ENCODE data around the gene ABCC1.
"Not testable (repeated sequence)": the region's sequence is repeated elsewhere in the genome, so short reads cannot be mapped to it uniquely, and the experiment has no call there.

The ABCC1 gene

GRCh38 chr16:16159662-16160061 is 210.2 kb downstream of the ABCC1 start:
- no peak for DNase-seq (ENCODE audit: low read depth in 2 of 2)

- DNase-seq (ENCODE audit: low read depth in 2 of 2) = no peak
These were observed 211.9 kb downstream of the ABCC1 start for GRCh38 chr16:16161319-16161718.

GRCh38 chr16:16161840-16162239 is 212.4 kb downstream of the ABCC1 start:
- not testable (repeated sequence) for DNase-seq (ENCODE audit: low read depth in 2 of 2)

GRCh38 chr16:16162591-16162990 is 213.2 kb downstream of the ABCC1 start:
- DNase-seq (ENCODE audit: low read depth in 2 of 2) = no peak

GRCh38 chr16:16163109-16163508 is 213.7 kb downstream of the ABCC1 start:
- DNase-seq (ENCODE audit: low read depth in 2 of 2) = no peak

- DNase-seq (ENCODE audit: low read depth in 2 of 2) = no peak
These were observed 214.2 kb downstream of the ABCC1 start for GRCh38 chr16:16163571-16163970.

GRCh38 chr16:16164243-16164642 is 214.8 kb downstream of the ABCC1 start:
- DNase-seq (ENCODE audit: low read depth in 2 of 2) = no peak

GRCh38 chr16:16166085-16166484 is 216.7 kb downstream of the ABCC1 start:
- DNase-seq (ENCODE audit: low read depth in 2 of 2) = no peak

GRCh38 chr16:16166949-16167348 is 217.5 kb downstream of the ABCC1 start:
- DNase-seq (ENCODE audit: low read depth in 2 of 2) = no peak

GRCh38 chr16:16167927-16168326 is 218.5 kb downstream of the ABCC1 start:
- DNase-seq (ENCODE audit: low read depth in 2 of 2) = no peak

- DNase-seq (ENCODE audit: low read depth in 2 of 2) = no peak
These were observed 219.0 kb downstream of the ABCC1 start for GRCh38 chr16:16168431-16168830.

GRCh38 chr16:16169615-16170014 is 220.2 kb downstream of the ABCC1 start:
- no peak for DNase-seq (ENCODE audit: low read depth in 2 of 2)

- DNase-seq (ENCODE audit: low read depth in 2 of 2) = no peak
These were observed 222.0 kb downstream of the ABCC1 start for GRCh38 chr16:16171332-16171919.

GRCh38 chr16:16172991-16173390 is 223.6 kb downstream of the ABCC1 start:
- DNase-seq (ENCODE audit: low read depth in 2 of 2) = no peak

- DNase-seq (ENCODE audit: low read depth in 2 of 2) = no peak
These were observed 225.9 kb downstream of the ABCC1 start for GRCh38 chr16:16175296-16175695.

- no peak for DNase-seq (ENCODE audit: low read depth in 2 of 2)
These were observed 226.9 kb downstream of the ABCC1 start for GRCh38 chr16:16176328-16176727.

GRCh38 chr16:16178455-16179162 is 229.2 kb downstream of the ABCC1 start:
- DNase-seq (ENCODE audit: low read depth in 2 of 2) = no peak

- DNase-seq (ENCODE audit: low read depth in 2 of 2) = not testable (repeated sequence)
These were observed 232.3 kb downstream of the ABCC1 start for GRCh38 chr16:16181748-16182147.

- DNase-seq (ENCODE audit: low read depth in 2 of 2) = no peak
These were observed 233.5 kb downstream of the ABCC1 start for GRCh38 chr16:16182918-16183317.

- no peak for DNase-seq (ENCODE audit: low read depth in 2 of 2)
These were observed 234.1 kb downstream of the ABCC1 start for GRCh38 chr16:16183562-16183961.

GRCh38 chr16:16184594-16184993 is 235.2 kb downstream of the ABCC1 start:
- no peak for DNase-seq (ENCODE audit: low read depth in 2 of 2)

- no peak for DNase-seq (ENCODE audit: low read depth in 2 of 2)
These were observed 235.7 kb downstream of the ABCC1 start for GRCh38 chr16:16185095-16185494.

GRCh38 chr16:16186820-16187219 is 237.4 kb downstream of the ABCC1 start:
- DNase-seq (ENCODE audit: low read depth in 2 of 2) = no peak

GRCh38 chr16:16188827-16189226 is 239.4 kb downstream of the ABCC1 start:
- no peak for DNase-seq (ENCODE audit: low read depth in 2 of 2)

All from fibroblast of skin of left biceps (primary cell).